IMR-90 (cell line): ENCODE results near the gene C11orf68. TPM values are rescaled to one million over a fixed set of nuclear protein-coding genes. Genes with fewer than 3 reads are reported as not detected.

ENCODE experiments used
- ATAC-seq: fragments of 200-7000 bp; cut with Tn5 transposase; 2 replicates; pipeline ENCODE4 v1.9.1; 2020; ENCODE audit warnings: low read depth, mild to moderate bottlenecking, moderate library complexity
- BruUV-seq: library from RNA; stranded (reverse); fragments of 400-500 nt; replicated peaks from 2 replicates; lab custom pipeline; 2021; lab: Mats Ljungman, UMichigan
- CTCF ChIA-PET: fragments of 300-600 bp; formaldehyde crosslinking; extraction: SDS; loops from one replicate; lab custom pipeline; 2021; ENCODE audit warnings: antibody characterized with exemption; lab: Yijun Ruan, JAX
- POLR2A ChIA-PET: fragments of 300-600 bp; sonication (Branson Sonifier 250); formaldehyde crosslinking; loops from one replicate; lab custom pipeline; 2022; ENCODE audit warnings: antibody characterized with exemption; ENCODE audit not compliant: unreplicated experiment; lab: Charles Lee
- DNase-seq: peaks from one replicate; pipeline ENCODE4 v3.0.0; 2013
- H2AFZ ChIP-seq: replicated peaks from 2 replicates; pipeline ENCODE3; 2013; ENCODE audit warnings: low read length, mild to moderate bottlenecking; ENCODE audit not compliant: poor library complexity
- H2AK5ac ChIP-seq: 2 replicates; pipeline ENCODE4 v1.6.1; 2013; ENCODE audit warnings: low read depth, low read length, inconsistent platforms
- H2AK9ac ChIP-seq: replicated peaks from 2 replicates; pipeline ENCODE3; 2013; ENCODE audit warnings: mild to moderate bottlenecking, low read depth, low read length, moderate library complexity; ENCODE audit not compliant: poor library complexity
- H2BK120ac ChIP-seq: 2 replicates; pipeline ENCODE4 v1.6.1; 2013; ENCODE audit warnings: low read depth, low read length, inconsistent platforms
- H2BK15ac ChIP-seq: 3 replicates; pipeline ENCODE4 v1.6.1; 2013; ENCODE audit warnings: low read depth, low read length, inconsistent platforms
- H2BK20ac ChIP-seq: 2 replicates; pipeline ENCODE4 v1.6.1; 2013; ENCODE audit warnings: low read depth, mild to moderate bottlenecking, inconsistent platforms, low read length, moderate library complexity
- H2BK5ac ChIP-seq: 2 replicates; pipeline ENCODE4 v1.6.1; 2013; ENCODE audit warnings: mild to moderate bottlenecking, low read depth, low read length, inconsistent platforms; ENCODE audit not compliant: poor library complexity, severe bottlenecking
- H3K14ac ChIP-seq: replicated peaks from 2 replicates; pipeline ENCODE4 v1.6.1; 2013; ENCODE audit warnings: low read depth, low read length, inconsistent platforms
- H3K18ac ChIP-seq: 2 replicates; pipeline ENCODE4 v1.6.1; 2013; ENCODE audit warnings: low read depth, low read length, control low read depth
- H3K23ac ChIP-seq: 2 replicates; pipeline ENCODE4 v1.6.1; 2013; ENCODE audit warnings: low read depth, low read length, inconsistent platforms
- H3K27ac ChIP-seq: 2 replicates; pipeline ENCODE4 v1.5.1; 2013; ENCODE audit warnings: mild to moderate bottlenecking, control low read depth, low read length; ENCODE audit not compliant: insufficient read depth
- H3K27me3 ChIP-seq: 2 replicates; pipeline ENCODE4 v1.6.1; 2013; ENCODE audit warnings: low read length; ENCODE audit not compliant: control insufficient read depth, insufficient read depth
- H3K36me3 ChIP-seq: 2 replicates; pipeline ENCODE4 v1.6.1; 2013; ENCODE audit warnings: low read length, mixed read lengths; ENCODE audit not compliant: control insufficient read depth, insufficient read depth
- H3K4ac ChIP-seq: 2 replicates; pipeline ENCODE4 v1.6.1; 2013; ENCODE audit warnings: low read depth, low read length, inconsistent platforms
- H3K4me1 ChIP-seq: 2 replicates; pipeline ENCODE4 v1.6.1; 2013; ENCODE audit warnings: low read length, mixed read lengths; ENCODE audit not compliant: control insufficient read depth, insufficient read depth
- H3K4me2 ChIP-seq: 2 replicates; pipeline ENCODE4 v1.6.1; 2013; ENCODE audit warnings: low read depth, mild to moderate bottlenecking, control low read depth, low read length, moderate library complexity
- H3K4me3 ChIP-seq: 2 replicates; pipeline ENCODE4 v1.5.1; 2013; ENCODE audit warnings: low read depth, mild to moderate bottlenecking, control low read depth, low read length, moderate library complexity; ENCODE audit not compliant: insufficient read depth
- H3K56ac ChIP-seq: 2 replicates; pipeline ENCODE4 v1.6.1; 2013; ENCODE audit warnings: low read length, inconsistent platforms; ENCODE audit not compliant: insufficient read depth; ENCODE audit errors: extremely low read depth
- H3K79me1 ChIP-seq, 2 experiments: 2 replicates each; pipeline ENCODE4 v1.6.1; 2013; ENCODE audit warnings: low read length in 2 of 2, inconsistent platforms in 1 of 2, low read depth in 1 of 2
- H3K9ac ChIP-seq: 2 replicates; pipeline ENCODE4 v1.6.1; 2013; ENCODE audit warnings: low read depth, low read length, control low read depth
- H3K9me1 ChIP-seq: 2 replicates; pipeline ENCODE4 v1.6.1; 2013; ENCODE audit warnings: low read length, inconsistent platforms; ENCODE audit not compliant: insufficient read depth
- H3K9me3 ChIP-seq: 2 replicates; pipeline ENCODE4 v1.6.1; 2013; ENCODE audit warnings: low read length; ENCODE audit not compliant: control insufficient read depth, insufficient read depth
- H4K20me1 ChIP-seq: 2 replicates; pipeline ENCODE4 v1.6.1; 2013; ENCODE audit warnings: low read length, inconsistent platforms; ENCODE audit not compliant: insufficient read depth
- H4K5ac ChIP-seq: 2 replicates; pipeline ENCODE4 v1.6.1; 2013; ENCODE audit warnings: mild to moderate bottlenecking, low read depth, low read length, control low read depth
- H4K8ac ChIP-seq, 2 experiments: 2 replicates each; pipeline ENCODE4 v1.6.1; 2013; ENCODE audit warnings: low read depth in 2 of 2, low read length in 2 of 2, control low read depth in 1 of 2, inconsistent platforms in 1 of 2
- H4K91ac ChIP-seq: 2 replicates; pipeline ENCODE4 v1.6.1; 2013; ENCODE audit warnings: low read depth, low read length, inconsistent platforms; ENCODE audit not compliant: insufficient read depth
- CEBPB ChIP-seq: IDR thresholded peaks from 2 replicates; pipeline ENCODE4 v1.6.1; 2012; ENCODE audit warnings: low read depth, low read length, improper control_type of control experiment
- RAD21 ChIP-seq: IDR thresholded peaks from 2 replicates; pipeline ENCODE4 v1.6.1; 2012; ENCODE audit warnings: low read length, improper control_type of control experiment
- WGBS, 2 experiments: methylation state at CpG; one replicate each; pipeline versions ENCODE4 v1.1.5 to v1.1.7; 2013; ENCODE audit warnings: missing lambda C conversion rate in 2 of 2; ENCODE audit not compliant: insufficient read length in 1 of 2; ENCODE audit errors: extremely low coverage in 2 of 2; 5-methylcytosine and 5-hydroxymethylcytosine counted together
- dilution Hi-C: fragments of 300-500 bp; cut with HindIII; formaldehyde crosslinking; loops from one replicate; pipeline ENCODE4 v1.14.3; 2018; ENCODE audit warnings: low sequenced_read_pairs; ENCODE audit not compliant: unreplicated experiment
- in situ Hi-C: fragments of 300-500 bp; cut with MboI; formaldehyde crosslinking; loops from 3 replicates; pipeline ENCODE4 v1.14.3; 2019; ENCODE audit warnings: low sequenced_read_pairs, inconsistent platforms, mixed read lengths
- intact Hi-C: fragments of 100-400 bp; cut with micrococcal nuclease; formaldehyde crosslinking; loops from 2 replicates; pipeline ENCODE4 v1.10.0; 2022
- polyA plus RNA-seq, 3 experiments: library from polyadenylated mRNA; depleted of rRNA; stranded (reverse); fragments of >200 nt; gene quantifications; 2 replicates each; pipeline ENCODE4 v1.2.3, GENCODE V29; 2012; ENCODE audit warnings: low replicate concordance in 1 of 3
- total RNA-seq: library from RNA; depleted of rRNA; stranded (reverse); fragments of >200 nt; gene quantifications from 2 replicates; pipeline ENCODE4 v1.2.3, GENCODE V29; 2012

C11orf68 gene
- total and polyA plus RNA-seq, 2 of the 4 experiments (the other 2 are of a cell fraction) = 20.3 to 104 TPM

- H2BK120ac ChIP-seq = peak overlapping the region; percentile 58; the same call in 1 of the 2 replicates
- peak overlapping the region; percentile 73 for H3K4ac ChIP-seq
- H4K5ac ChIP-seq = no peak overlapping the region
- peak overlapping the region; percentile 98 for H2AK9ac ChIP-seq
- peak overlapping the region; percentile 51 for H4K91ac ChIP-seq
- ATAC-seq = peak; percentile 21
- H3K14ac ChIP-seq = peak overlapping the region; percentile 70
- H2AFZ ChIP-seq = peak overlapping the region; percentile 94
- H3K27ac ChIP-seq = peak overlapping the region; percentile 93
- DNase-seq = no peak
- H2BK15ac ChIP-seq = no peak overlapping the region; the same call in 2 of the 3 replicates
- peaks cover 11% of the 10 kb centered on the region for H4K20me1 ChIP-seq
- peaks cover 38% of the 10 kb centered on the region for H3K4me1 ChIP-seq
- peaks cover 37% of the 10 kb centered on the region for H3K36me3 ChIP-seq
- no peak overlapping the region for H2BK20ac ChIP-seq
- H3K9me1 ChIP-seq = peaks cover 23% of the 10 kb centered on the region
- BruUV-seq = TSS peak; percentile 76
- H3K79me1 ChIP-seq = peaks cover 15 to 51% of the 10 kb centered on the region in 2 experiments
- TF ChIP-seq CEBPB (no peak), RAD21 (0 out of 2 replicates have a peak, but pooled peaks have one; percentile 1)
- peak overlapping the region in 1 of 2 experiments; percentile 57; a peak in 1 of 4 replicates for H4K8ac ChIP-seq
- dilution Hi-C loops = no loop called here
- H3K18ac ChIP-seq = no peak overlapping the region
- WGBS, 2 experiments = 1% methylated on average over 19 of the region's 60 CpGs; no CpG with 5 or more reads in 1 of the 2 experiments
- peak overlapping the region; percentile 84 for H3K4me2 ChIP-seq
- H3K9me3 ChIP-seq = no peaks in the 10 kb centered on the region
- intact Hi-C loops = loop anchor here (5.0 kb wide), 1 partner anchor 43 kb away; the partner anchor contains the start of gene SART1
- peak overlapping the region; percentile 85 for H2BK5ac ChIP-seq
- H3K27me3 ChIP-seq = no peaks in the 10 kb centered on the region
- in situ Hi-C loops = no loop called here
- peak overlapping the region; percentile 91 for H3K4me3 ChIP-seq
- ChIA-PET POLR2A (no interaction called here), CTCF (no interaction called here)
- H3K23ac ChIP-seq = peak overlapping the region; percentile 62; the same call in 1 of the 2 replicates
- H3K9ac ChIP-seq = peak overlapping the region; percentile 78
- H2AK5ac ChIP-seq = peak overlapping the region; percentile 66
- peak overlapping the region; percentile 55 for H3K56ac ChIP-seq
These were observed 910 bp upstream of the C11orf68 start for GRCh38 chr11:65919573-65920371.
